HepG2 (cell line): ENCODE data around the gene ACBD6. TPM values are rescaled to one million over a fixed set of nuclear protein-coding genes. Genes with fewer than 3 reads are reported as not detected.

Source experiments
- ATF2 ChIP-seq: sonication (generic); formaldehyde crosslinking; IDR thresholded peaks from 2 replicates; pipeline ENCODE4 v1.4.0; 2020; ENCODE audit warnings: missing genetic modification reagents
- CEBPB ChIP-seq: IDR thresholded peaks from 2 replicates; pipeline ENCODE4 v1.6.1; 2011; ENCODE audit warnings: low read depth, low read length, improper control_type of control experiment, borderline replicate concordance
- FOXK1 ChIP-seq: sonication (generic); formaldehyde crosslinking; IDR thresholded peaks from 2 replicates; pipeline ENCODE4 v1.4.0; 2020; ENCODE audit warnings: low read depth, missing genetic modification reagents, borderline replicate concordance
- HNF1B ChIP-seq: sonication (generic); formaldehyde crosslinking; IDR thresholded peaks from 2 replicates; pipeline ENCODE4 v1.5.1; 2020; ENCODE audit warnings: mild to moderate bottlenecking, moderate library complexity, missing genetic modification reagents
- HNRNPL ChIP-seq: fragments of 200-400 bp; formaldehyde crosslinking; IDR thresholded peaks from 2 replicates; pipeline ENCODE4 v1.6.1; 2017; ENCODE audit warnings: mild to moderate bottlenecking, low read depth, low read length
- KAT8 ChIP-seq: IDR thresholded peaks from 2 replicates; pipeline ENCODE4 v1.6.1; 2016; ENCODE audit warnings: missing genetic modification reagents, missing compliant biosample characterization
- KLF16 ChIP-seq, 2 experiments: sonication (generic) in 1 of 2; formaldehyde crosslinking in 1 of 2; IDR thresholded peaks; 2 replicates each; pipeline versions ENCODE4 v1.6.1 to v1.8.0; 2016 to 2023; ENCODE audit warnings: missing genetic modification reagents in 2 of 2, missing compliant biosample characterization in 1 of 2
- LCORL ChIP-seq, 2 experiments: fragments of 450-650 bp in 1 of 2; sonication (generic) in 1 of 2; formaldehyde crosslinking in 1 of 2; IDR thresholded peaks; 2 replicates each; pipeline versions ENCODE4 v1.5.0 to v1.6.1; 2017 to 2020; ENCODE audit warnings: antibody characterized with exemption in 1 of 2, missing genetic modification reagents in 1 of 2
- MYPOP ChIP-seq: sonication (generic); formaldehyde crosslinking; IDR thresholded peaks from 2 replicates; pipeline ENCODE4 v1.8.1; 2023; ENCODE audit warnings: mild to moderate bottlenecking, moderate library complexity, missing genetic modification reagents
- NCOR1 ChIP-seq: fragments of 200-600 bp; sonication (generic); IDR thresholded peaks from 2 replicates; pipeline ENCODE4 v1.7.0; 2017; ENCODE audit warnings: antibody characterized with exemption, low read length, borderline replicate concordance
- RXRB ChIP-seq: IDR thresholded peaks from 2 replicates; pipeline ENCODE4 v1.6.1; 2016; ENCODE audit warnings: borderline replicate concordance, missing genetic modification reagents, missing compliant biosample characterization
- SKI ChIP-seq: fragments of 450-650 bp; IDR thresholded peaks from one replicate; pipeline ENCODE4 v1.6.1; 2018; ENCODE audit warnings: mild to moderate bottlenecking; ENCODE audit not compliant: partially characterized antibody
- SMARCE1 ChIP-seq: fragments of 450-650 bp; IDR thresholded peaks from 2 replicates; pipeline ENCODE4 v1.6.1; 2017; ENCODE audit warnings: borderline replicate concordance
- SOX13 ChIP-seq, 3 experiments: fragments of 450-650 bp in 1 of 3; sonication (generic) in 1 of 3; formaldehyde crosslinking in 1 of 3; IDR thresholded peaks in 2 of 3; conservative IDR thresholded peaks in 1 of 3; 2 replicates each; pipeline versions ENCODE4 v1.5.0 to v1.6.1; 2016 to 2020; ENCODE audit warnings: antibody characterized with exemption in 1 of 3, mild to moderate bottlenecking in 1 of 3, missing compliant biosample characterization in 1 of 3, missing genetic modification reagents in 1 of 3, moderate library complexity in 1 of 3
- SSRP1 ChIP-seq: IDR thresholded peaks from 2 replicates; pipeline ENCODE4 v1.6.1; 2016; ENCODE audit warnings: control low read depth
- ZKSCAN8 ChIP-seq: IDR thresholded peaks from 2 replicates; pipeline ENCODE4 v1.6.1; 2016; ENCODE audit warnings: borderline replicate concordance, missing genetic modification reagents, missing compliant biosample characterization
- ZMYM4 ChIP-seq: sonication (generic); formaldehyde crosslinking; IDR thresholded peaks from 2 replicates; pipeline ENCODE4 v1.8.1; 2023; ENCODE audit warnings: mild to moderate bottlenecking, missing genetic modification reagents
- ZNF484 ChIP-seq: sonication (generic); formaldehyde crosslinking; IDR thresholded peaks from 2 replicates; pipeline ENCODE4 v1.5.1; 2020; ENCODE audit warnings: mild to moderate bottlenecking, low read depth, missing genetic modification reagents, borderline replicate concordance
- ZNF503 ChIP-seq: sonication (generic); formaldehyde crosslinking; IDR thresholded peaks from 2 replicates; pipeline ENCODE4 v1.4.0; 2020; ENCODE audit warnings: missing genetic modification reagents
- ZNF589 ChIP-seq: sonication (generic); formaldehyde crosslinking; conservative IDR thresholded peaks from 2 replicates; pipeline ENCODE4 v1.8.0; 2022; ENCODE audit warnings: mild to moderate bottlenecking, moderate library complexity, missing genetic modification reagents
- polyA plus RNA-seq, 8 experiments: library from polyadenylated mRNA; depleted of rRNA in 3 of 8; stranded (reverse) in 7 of 8; unstranded in 1 of 8; fragments of >200 nt; fragmentation: Illumina TruSeq in 4 of 8; extraction: Trizol in 4 of 8; gene quantifications; 2 replicates each; pipeline versions ENCODE4 v1.2.1 to v1.2.3, GENCODE V29; 2011 to 2016; ENCODE audit warnings: low read depth in 4 of 8, missing spikeins in 1 of 8, mixed read lengths in 1 of 8; ENCODE audit not compliant: insufficient read depth in 1 of 8
- total RNA-seq, 5 experiments: library from RNA; depleted of rRNA; stranded (reverse); fragments of >200 nt; fragmentation: Illumina TruSeq; extraction: Trizol; gene quantifications; 2 replicates each; pipeline ENCODE4 v1.2.3, GENCODE V29; 2016; ENCODE audit warnings: low read depth in 1 of 5
- TF ChIP-seq, protein P1 (sequence below): IDR thresholded peaks from 2 replicates; pipeline ENCODE4 v1.6.1; 2016; ENCODE audit warnings: missing compliant biosample characterization, missing genetic modification reagents, borderline replicate concordance

The ACBD6 gene
- total and polyA plus RNA-seq, 2 of the 13 experiments (the other 11 are each of a cell fraction or from before 2014, with no cell fraction given) = 33.5 to 47.2 TPM

DNA sequence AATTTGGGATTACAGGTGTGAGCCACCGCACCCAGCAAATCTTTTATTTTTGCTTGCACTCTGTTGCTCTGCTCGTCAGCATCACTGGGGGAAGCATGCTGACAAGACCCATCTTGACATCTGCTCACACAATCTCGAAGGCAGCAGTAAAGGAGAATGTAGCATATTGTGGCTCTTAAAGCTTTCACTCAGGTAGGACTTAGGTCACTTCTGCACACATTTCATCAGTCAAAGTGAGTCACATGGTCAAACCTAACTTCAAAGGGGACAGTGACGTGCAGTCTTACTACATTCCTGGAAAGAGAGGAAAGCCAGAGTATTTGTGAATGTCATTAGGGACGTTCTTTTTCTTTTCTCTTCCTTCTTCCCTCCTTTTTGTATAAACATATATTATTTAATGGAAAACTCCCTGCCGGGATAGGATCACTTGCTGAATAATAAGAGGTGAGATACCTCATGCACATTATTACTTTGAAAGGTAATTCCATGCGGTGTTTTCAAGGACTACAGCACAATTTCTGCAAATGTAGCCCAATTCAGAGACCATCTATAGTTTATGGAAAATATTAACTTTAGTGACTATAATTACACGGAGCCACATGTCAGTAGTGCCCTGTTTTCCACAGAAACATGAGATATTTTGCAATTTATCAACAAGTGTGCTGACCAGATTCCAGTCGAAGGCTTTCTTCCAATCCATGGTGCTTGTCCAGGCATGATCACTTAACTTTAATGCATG is 19.3 kb upstream of the ACBD6 start (continued):
- TF ChIP-seq KLF16 (CRISPR knock-in tag; IDR thresholded peaks at IDR 0.05) = 0 out of 4 replicates have a peak, but pooled peaks of 1 of the 2 experiments have one; percentile 22
- peak; percentile 24; the same call in 1 of the 2 replicates for TF ChIP-seq MYPOP (CRISPR knock-in tag)
- no peak for TF ChIP-seq HNF1B (CRISPR knock-in tag)
- peak; percentile 18; the same call in 1 of the 2 replicates for TF ChIP-seq ZMYM4 (CRISPR knock-in tag)
- TF ChIP-seq SSRP1 = peak; percentile 89; the same call in 1 of the 2 replicates
- TF ChIP-seq CEBPB = peak; percentile 79
- TF ChIP-seq HNRNPL = no peak
- peak; percentile 26; the same call in 1 of the 2 replicates for TF ChIP-seq KAT8 (CRISPR knock-in tag)
- TF ChIP-seq, protein P1, sequence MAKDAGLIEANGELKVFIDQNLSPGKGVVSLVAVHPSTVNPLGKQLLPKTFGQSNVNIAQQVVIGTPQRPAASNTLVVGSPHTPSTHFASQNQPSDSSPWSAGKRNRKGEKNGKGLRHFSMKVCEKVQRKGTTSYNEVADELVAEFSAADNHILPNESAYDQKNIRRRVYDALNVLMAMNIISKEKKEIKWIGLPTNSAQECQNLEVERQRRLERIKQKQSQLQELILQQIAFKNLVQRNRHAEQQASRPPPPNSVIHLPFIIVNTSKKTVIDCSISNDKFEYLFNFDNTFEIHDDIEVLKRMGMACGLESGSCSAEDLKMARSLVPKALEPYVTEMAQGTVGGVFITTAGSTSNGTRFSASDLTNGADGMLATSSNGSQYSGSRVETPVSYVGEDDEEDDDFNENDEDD (CRISPR knock-in tag) = 0 out of 2 replicates have a peak, but pooled peaks have one; percentile 34
- TF ChIP-seq ATF2 (CRISPR knock-in tag) = 0 out of 2 replicates have a peak, but pooled peaks have one; percentile 39
- TF ChIP-seq RXRB (CRISPR knock-in tag) = peak; percentile 56
- no peak for TF ChIP-seq ZNF503 (CRISPR knock-in tag)
- peak; percentile 26; the same call in 1 of the 2 replicates for TF ChIP-seq NCOR1
- no peak for TF ChIP-seq ZNF589 (CRISPR knock-in tag)
- TF ChIP-seq SOX13 (IDR thresholded peaks at IDR 0.05) = no peak
- TF ChIP-seq SOX13 (CRISPR knock-in tag; conservative IDR thresholded peaks at IDR 0.05 in 1 of 2, IDR thresholded peaks at IDR 0.05 in 1 of 2) = peak in 1 of 2 experiments; percentile 33; a peak in 1 of 4 replicates
- TF ChIP-seq LCORL (IDR thresholded peaks at IDR 0.05) = no peak
- no peak for TF ChIP-seq LCORL (CRISPR knock-in tag; IDR thresholded peaks at IDR 0.05)
- no peak for TF ChIP-seq SMARCE1
- peak; percentile 26; the same call in 1 of the 2 replicates for TF ChIP-seq FOXK1 (CRISPR knock-in tag)
- TF ChIP-seq ZNF484 (CRISPR knock-in tag) = no peak
- no peak for TF ChIP-seq ZKSCAN8 (CRISPR knock-in tag)
- TF ChIP-seq SKI = no peak
